ENCODE data around the gene MKI67. TPM values are rescaled to one million over a fixed set of nuclear protein-coding genes. Genes with fewer than 3 reads are reported as not detected.

The MKI67 gene
- polyA plus RNA-seq, 2 of the 4 experiments (the other 2 are of a cell fraction): 33.8 to 51.7 TPM

DNA sequence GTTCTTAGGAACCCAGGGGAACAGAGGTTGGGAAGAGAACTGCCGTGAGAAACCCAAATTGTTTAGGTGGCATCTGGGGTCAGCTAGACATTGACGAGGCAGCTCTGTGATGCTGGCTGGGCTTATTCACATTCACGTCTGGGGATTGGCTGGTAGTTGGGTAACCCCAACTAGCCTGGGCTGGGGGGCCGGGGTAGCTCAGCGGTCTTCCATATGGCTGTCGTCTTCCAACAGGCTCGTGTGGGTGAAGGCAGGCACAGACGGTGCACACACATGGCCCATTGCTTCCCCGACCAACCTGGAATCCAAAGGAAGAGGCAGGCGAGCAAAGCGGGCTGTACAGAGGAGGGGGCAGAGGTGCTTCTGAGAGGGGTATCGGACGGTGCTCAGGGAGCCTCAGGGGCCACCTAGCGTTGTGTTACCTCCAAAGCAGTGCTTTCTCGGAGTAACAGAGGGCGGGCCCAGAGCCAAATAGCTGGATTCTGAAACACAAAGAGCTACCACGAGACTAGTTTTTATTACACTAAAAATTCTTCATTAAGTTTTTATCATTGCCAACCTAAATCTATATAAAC is 34.5 kb downstream of the MKI67 start:
- ATAC-seq: no peak; a peak in 1 of 6 replicates
- Histone ChIP-seq H3K4me1 (no peaks in the 10 kb centered on the region), H3K9me3 (no peaks in the 10 kb centered on the region), H3K27ac (no peak overlapping the region), H3K4me2 (no peak overlapping the region), H3K4me3 (no peak overlapping the region)
- 72% methylated on average over 12 of the region's 17 CpGs for WGBS (ENCODE audit: missing lambda C conversion rate)
- no peak for FAIRE-seq
- CTCF ChIA-PET: interaction anchor here (1.6 kb wide), 1 partner anchor 16 kb away, joined by 3 read pairs; no protein-coding TSS in a partner anchor
- POLR2A ChIA-PET: no interaction called here
- TF ChIP-seq PHF8 (IDR thresholded peaks at IDR 0.05; ENCODE audit: borderline replicate concordance, low read depth) (no peak), KDM1A (IDR thresholded peaks at IDR 0.05; ENCODE audit: low read depth) (no peak), HOXB5 (CRISPR knock-in tag; IDR thresholded peaks at IDR 0.05) (no peak), ZNF302 (CRISPR knock-in tag; IDR thresholded peaks at IDR 0.05) (no peak), CHD4 (IDR thresholded peaks at IDR 0.05; ENCODE audit: borderline replicate concordance) (no peak), BHLHE40 (IDR thresholded peaks at IDR 0.05; ENCODE audit: low read depth, low read length) (no peak), NFE2L2 (conservative IDR thresholded peaks at IDR 0.05; ENCODE audit: low read length) (no peak), MAFK (IDR thresholded peaks at IDR 0.05; ENCODE audit: partially characterized antibody) (no peak)
- TF ChIP-seq, protein P1, sequence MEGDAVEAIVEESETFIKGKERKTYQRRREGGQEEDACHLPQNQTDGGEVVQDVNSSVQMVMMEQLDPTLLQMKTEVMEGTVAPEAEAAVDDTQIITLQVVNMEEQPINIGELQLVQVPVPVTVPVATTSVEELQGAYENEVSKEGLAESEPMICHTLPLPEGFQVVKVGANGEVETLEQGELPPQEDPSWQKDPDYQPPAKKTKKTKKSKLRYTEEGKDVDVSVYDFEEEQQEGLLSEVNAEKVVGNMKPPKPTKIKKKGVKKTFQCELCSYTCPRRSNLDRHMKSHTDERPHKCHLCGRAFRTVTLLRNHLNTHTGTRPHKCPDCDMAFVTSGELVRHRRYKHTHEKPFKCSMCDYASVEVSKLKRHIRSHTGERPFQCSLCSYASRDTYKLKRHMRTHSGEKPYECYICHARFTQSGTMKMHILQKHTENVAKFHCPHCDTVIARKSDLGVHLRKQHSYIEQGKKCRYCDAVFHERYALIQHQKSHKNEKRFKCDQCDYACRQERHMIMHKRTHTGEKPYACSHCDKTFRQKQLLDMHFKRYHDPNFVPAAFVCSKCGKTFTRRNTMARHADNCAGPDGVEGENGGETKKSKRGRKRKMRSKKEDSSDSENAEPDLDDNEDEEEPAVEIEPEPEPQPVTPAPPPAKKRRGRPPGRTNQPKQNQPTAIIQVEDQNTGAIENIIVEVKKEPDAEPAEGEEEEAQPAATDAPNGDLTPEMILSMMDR (IDR thresholded peaks at IDR 0.05): no peak
- TF ChIP-seq, protein P2, sequence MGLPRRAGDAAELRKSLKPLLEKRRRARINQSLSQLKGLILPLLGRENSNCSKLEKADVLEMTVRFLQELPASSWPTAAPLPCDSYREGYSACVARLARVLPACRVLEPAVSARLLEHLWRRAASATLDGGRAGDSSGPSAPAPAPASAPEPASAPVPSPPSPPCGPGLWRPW (IDR thresholded peaks at IDR 0.05): no peak
- DNase-seq (ENCODE audit: low read depth in 1 of 2, low spot score in 1 of 2): no peak

DNA sequence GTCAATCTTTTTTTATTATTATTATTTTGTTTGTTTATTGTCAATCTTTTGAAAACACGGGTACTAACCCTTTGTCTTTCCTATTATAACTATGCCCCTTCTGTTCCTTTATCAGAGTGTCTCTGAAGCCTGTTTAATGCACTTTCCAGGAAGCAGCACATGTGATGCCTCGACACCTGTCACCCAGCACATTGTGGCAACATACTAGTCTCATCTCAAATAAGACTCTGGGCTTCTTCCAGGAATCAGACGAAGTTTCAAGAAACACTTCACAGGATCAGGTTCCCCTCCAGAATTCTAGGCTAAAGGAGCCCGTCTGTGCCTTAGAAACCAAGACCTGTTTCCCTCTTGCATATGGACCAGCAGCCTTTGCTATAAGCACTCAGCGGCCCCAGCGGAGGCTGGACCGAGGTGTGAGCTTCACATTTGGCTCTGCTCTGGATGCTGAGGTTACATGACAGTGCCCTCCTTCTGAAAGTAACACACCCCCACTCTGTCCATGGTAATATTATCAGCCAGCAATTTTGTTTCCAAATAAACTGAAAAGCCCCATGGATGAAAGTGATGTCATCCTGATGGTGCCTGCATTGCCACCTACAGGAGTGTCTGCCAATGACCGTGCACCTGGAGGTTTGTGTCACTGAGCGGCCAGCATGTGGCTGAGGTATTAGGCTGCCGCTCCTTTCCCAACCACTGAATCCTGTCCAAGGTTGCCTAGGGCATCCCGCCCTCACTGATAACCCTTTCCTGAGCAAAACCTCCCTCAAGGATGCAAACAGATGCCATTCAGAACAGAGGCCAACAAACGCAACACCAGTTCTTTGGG is 38.1 kb downstream of the MKI67 start:
- Histone ChIP-seq H3K9me3 (no peaks in the 10 kb centered on the region), H3K4me3 (no peak overlapping the region), H3K4me1 (no peaks in the 10 kb centered on the region), H3K27ac (no peak overlapping the region), H3K4me2 (peak overlapping the region; percentile 37; the same call in 1 of the 3 replicates)
- peak; percentile 24 to 35 for DNase-seq (ENCODE audit: low read depth in 1 of 2, low spot score in 1 of 2)
- WGBS (ENCODE audit: missing lambda C conversion rate): 46% methylated on average over 12 of the region's 12 CpGs
- ATAC-seq: peak; percentile 74 to 81
- no peak for FAIRE-seq
- CTCF ChIA-PET: interaction anchor here (0.9 to 1.3 kb wide), 2 partner anchors 10 to 123 kb away, joined by 3 to 4 read pairs; no protein-coding TSS in a partner anchor
- no peak for TF ChIP-seq FOXS1 (CRISPR knock-in tag; IDR thresholded peaks at IDR 0.05)
- TF ChIP-seq, protein P1 (IDR thresholded peaks at IDR 0.05): peak; percentile 13; the same call in 1 of the 3 replicates
- TF ChIP-seq POLR2AphosphoS2 (conservative IDR thresholded peaks at IDR 0.05; ENCODE audit: low read length): no peak
- POLR2A ChIA-PET: no interaction called here

DNA sequence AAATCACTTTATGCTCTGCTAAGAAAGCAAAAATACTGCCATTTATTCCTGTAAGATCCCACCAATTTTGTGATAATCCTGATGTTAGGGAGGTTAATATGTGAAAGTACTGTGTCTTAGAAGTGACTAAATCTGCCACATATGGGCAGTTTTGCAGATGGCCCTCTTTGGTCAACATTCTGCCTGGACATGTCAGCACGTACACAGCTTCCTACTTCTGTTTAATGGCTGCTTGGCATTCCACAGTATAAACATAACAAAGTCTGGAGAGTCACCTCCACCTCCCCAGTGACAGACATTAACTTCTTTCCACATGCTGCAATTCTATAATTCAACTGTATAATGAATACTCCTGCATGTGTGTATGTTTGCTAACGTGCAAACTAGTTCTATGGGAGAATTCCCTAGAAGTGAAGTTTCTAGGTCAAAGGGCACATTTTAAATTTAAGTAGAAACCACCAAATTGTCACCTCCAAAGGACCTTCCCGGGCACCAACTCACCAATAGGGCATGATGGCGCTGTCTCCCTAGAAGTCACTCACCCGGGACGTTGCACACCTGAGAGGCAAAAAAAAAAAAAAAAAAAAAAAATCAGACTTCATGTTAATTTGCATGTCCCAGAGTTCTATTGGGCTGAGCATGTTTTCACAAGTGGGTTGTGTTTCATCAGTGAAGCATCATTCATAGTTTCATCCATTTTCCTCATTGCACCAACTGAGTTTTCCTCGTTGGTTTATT is 38.9 kb downstream of the MKI67 start:
- DNase-seq (ENCODE audit: low read depth in 1 of 2, low spot score in 1 of 2) (no peak), FAIRE-seq (no peak), ATAC-seq (no peak)
- CTCF ChIA-PET: interaction anchor here (0.7 to 1.1 kb wide), 2 partner anchors 9 to 18 kb away, joined by 3 read pairs; no protein-coding TSS in a partner anchor
- Histone ChIP-seq H3K9me3 (no peaks in the 10 kb centered on the region), H3K4me1 (no peaks in the 10 kb centered on the region), H3K4me3 (no peak overlapping the region), H3K4me2 (no peak overlapping the region), H3K27ac (no peak overlapping the region)
- no peak for TF ChIP-seq RFX5 (IDR thresholded peaks at IDR 0.05)
- TF ChIP-seq, protein P3, sequence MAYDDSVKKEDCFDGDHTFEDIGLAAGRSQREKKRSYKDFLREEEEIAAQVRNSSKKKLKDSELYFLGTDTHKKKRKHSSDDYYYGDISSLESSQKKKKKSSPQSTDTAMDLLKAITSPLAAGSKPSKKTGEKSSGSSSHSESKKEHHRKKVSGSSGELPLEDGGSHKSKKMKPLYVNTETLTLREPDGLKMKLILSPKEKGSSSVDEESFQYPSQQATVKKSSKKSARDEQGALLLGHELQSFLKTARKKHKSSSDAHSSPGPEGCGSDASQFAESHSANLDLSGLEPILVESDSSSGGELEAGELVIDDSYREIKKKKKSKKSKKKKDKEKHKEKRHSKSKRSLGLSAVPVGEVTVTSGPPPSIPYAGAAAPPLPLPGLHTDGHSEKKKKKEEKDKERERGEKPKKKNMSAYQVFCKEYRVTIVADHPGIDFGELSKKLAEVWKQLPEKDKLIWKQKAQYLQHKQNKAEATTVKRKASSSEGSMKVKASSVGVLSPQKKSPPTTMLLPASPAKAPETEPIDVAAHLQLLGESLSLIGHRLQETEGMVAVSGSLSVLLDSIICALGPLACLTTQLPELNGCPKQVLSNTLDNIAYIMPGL (CRISPR knock-in tag; IDR thresholded peaks at IDR 0.05; ENCODE audit: borderline replicate concordance): no peak
- no peak for TF ChIP-seq NPAS2 (CRISPR knock-in tag; IDR thresholded peaks at IDR 0.05; ENCODE audit: borderline replicate concordance)
- TF ChIP-seq HDAC2 (IDR thresholded peaks at IDR 0.05): no peak
- no peak for TF ChIP-seq SREBF2 (IDR thresholded peaks at IDR 0.05)
- no peak for TF ChIP-seq CBX2 (IDR thresholded peaks at IDR 0.05; ENCODE audit: borderline replicate concordance, low read depth)
- TF ChIP-seq MAFK (IDR thresholded peaks at IDR 0.05; ENCODE audit: partially characterized antibody): no peak
- TF ChIP-seq RARB (CRISPR knock-in tag; IDR thresholded peaks at IDR 0.05): no peak
- TF ChIP-seq BHLHE40 (IDR thresholded peaks at IDR 0.05; ENCODE audit: low read depth, low read length): no peak
- no peak for TF ChIP-seq TP53 (CRISPR knock-in tag; IDR thresholded peaks at IDR 0.05)
- TF ChIP-seq EHF (CRISPR knock-in tag; IDR thresholded peaks at IDR 0.05): no peak
- TF ChIP-seq CBX8 (IDR thresholded peaks at IDR 0.05): no peak
- no peak for TF ChIP-seq RCOR1 (IDR thresholded peaks at IDR 0.05; ENCODE audit: low read depth, low read length)
- no peak for TF ChIP-seq JUN (IDR thresholded peaks at IDR 0.05)
- POLR2A ChIA-PET: no interaction called here
- 49% methylated on average over 7 of the region's 7 CpGs for WGBS (ENCODE audit: missing lambda C conversion rate)
